Caco-2 (cell line): ENCODE measurements around the gene FBXO10. TPM values are rescaled to one million over a fixed set of nuclear protein-coding genes. Genes with fewer than 3 reads are reported as not detected.

ENCODE experiments used
- BruUV-seq: library from RNA; stranded (reverse); fragments of 400-500 nt; replicated peaks from 2 replicates; lab custom pipeline; 2021; lab: Mats Ljungman, UMichigan
- CTCF ChIA-PET: fragments of 300-600 bp; sonication (Branson Sonifier 250); formaldehyde crosslinking; loops from one replicate; lab custom pipeline; 2022; ENCODE audit warnings: antibody characterized with exemption; lab: Charles Lee
- POLR2A ChIA-PET: fragments of 300-600 bp; sonication (Branson Sonifier 250); formaldehyde crosslinking; loops from one replicate; lab custom pipeline; 2022; ENCODE audit warnings: antibody characterized with exemption; lab: Charles Lee
- DNase-seq, 2 experiments: peaks; one replicate each; pipeline versions ENCODE4 v3.0.0 to v3.0.0-alpha.2; 2020 to 2022
- H3K27me3 ChIP-seq: replicated peaks from 2 replicates; pipeline ENCODE4 v1.6.0; 2011; ENCODE audit warnings: low read length; ENCODE audit not compliant: control insufficient read depth, insufficient read depth
- H3K36me3 ChIP-seq: 2 replicates; pipeline ENCODE4 v1.5.1; 2011; ENCODE audit warnings: low read length; ENCODE audit not compliant: control insufficient read depth, insufficient read depth
- H3K4me1 ChIP-seq: fragments of 250-450 bp; sonication (Bioruptor Pico); 2 replicates; pipeline ENCODE4 v1.5.1; 2020; ENCODE audit warnings: mild to moderate bottlenecking
- H3K4me3 ChIP-seq: 2 replicates; pipeline ENCODE4 v1.5.1; 2011; ENCODE audit warnings: low read depth, mild to moderate bottlenecking, control low read depth, low read length
- H3K9me3 ChIP-seq: fragments of 250-450 bp; sonication (Bioruptor Pico); 2 replicates; pipeline ENCODE4 v1.5.1; 2020; ENCODE audit warnings: mild to moderate bottlenecking, moderate library complexity
- H3K27ac Mint-ChIP-seq: one replicate; pipeline ENCODE4 v1.8.0; 2022; ENCODE audit warnings: mixed read lengths; ENCODE audit not compliant: unreplicated experiment
- H3K27me3 Mint-ChIP-seq: one replicate; pipeline ENCODE4 v1.8.0; 2022; ENCODE audit warnings: mixed read lengths; ENCODE audit not compliant: insufficient read depth, unreplicated experiment
- H3K36me3 Mint-ChIP-seq: one replicate; pipeline ENCODE4 v1.8.0; 2022; ENCODE audit warnings: mild to moderate bottlenecking, mixed read lengths; ENCODE audit not compliant: insufficient read depth, unreplicated experiment
- H3K4me1 Mint-ChIP-seq: one replicate; pipeline ENCODE4 v1.8.0; 2022; ENCODE audit warnings: low read depth, mixed read lengths; ENCODE audit not compliant: unreplicated experiment
- H3K4me3 Mint-ChIP-seq: one replicate; pipeline ENCODE4 v1.8.0; 2022; ENCODE audit warnings: mild to moderate bottlenecking, moderate library complexity, mixed read lengths; ENCODE audit not compliant: unreplicated experiment
- H3K9me3 Mint-ChIP-seq: one replicate; pipeline ENCODE4 v1.8.0; 2022; ENCODE audit warnings: mixed read lengths; ENCODE audit not compliant: unreplicated experiment
- intact Hi-C: fragments of 100-400 bp; cut with micrococcal nuclease; formaldehyde crosslinking; loops from one replicate; pipeline ENCODE4 v1.10.0; 2022; ENCODE audit not compliant: unreplicated experiment
- total RNA-seq: library from RNA; stranded (reverse); gene quantifications from 2 replicates; pipeline ENCODE4 v1.2.3, GENCODE V29; 2022
- TF ChIP-seq, protein P1 (sequence below), 2 experiments: fragments of 200-600 bp in 1 of 2; IDR thresholded peaks; 1 replicate in 1 of 2; 2 replicates in 1 of 2; pipeline versions ENCODE4 v1.5.1 to v1.8.0; 2011 to 2022; ENCODE audit warnings: antibody characterized with exemption in 1 of 2, control low read depth in 1 of 2, inconsistent platforms in 1 of 2, low read depth in 1 of 2, low read length in 1 of 2, mild to moderate bottlenecking in 1 of 2, moderate library complexity in 1 of 2; ENCODE audit not compliant: insufficient read depth in 1 of 2, severe bottlenecking in 1 of 2, unreplicated experiment in 1 of 2

FBXO10 gene
- total RNA-seq, 1 experiment from 2014 or later: 6.9 TPM

DNA sequence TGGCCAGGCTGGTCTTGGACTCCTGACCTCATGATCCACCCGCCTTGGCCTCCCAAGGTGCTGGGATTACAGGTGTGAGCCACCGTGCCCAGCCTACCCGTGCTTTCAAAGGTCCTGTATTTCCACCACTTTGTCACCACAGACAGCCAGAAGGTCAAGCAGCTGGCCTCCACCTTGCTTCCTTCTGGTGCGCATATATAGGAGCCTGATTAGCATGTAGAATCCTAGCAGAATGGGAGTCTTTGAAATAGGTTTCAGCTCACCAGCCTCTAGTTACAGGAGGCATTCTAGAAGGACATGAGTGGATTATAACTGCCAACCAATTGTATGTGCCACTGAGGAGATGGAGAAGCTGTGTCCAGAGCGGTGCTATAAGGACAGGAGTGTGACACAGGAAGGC, 71.6 kb downstream of the FBXO10 start:
- H3K4me3 ChIP-seq: no peak overlapping the region
- no peaks in the 10 kb centered on the region for H3K4me1 Mint-ChIP-seq
- ChIA-PET POLR2A (no interaction called here), CTCF (no interaction called here)
- H3K27me3 ChIP-seq: no peaks in the 10 kb centered on the region
- no peaks in the 10 kb centered on the region for H3K9me3 Mint-ChIP-seq
- TF ChIP-seq, protein P1, sequence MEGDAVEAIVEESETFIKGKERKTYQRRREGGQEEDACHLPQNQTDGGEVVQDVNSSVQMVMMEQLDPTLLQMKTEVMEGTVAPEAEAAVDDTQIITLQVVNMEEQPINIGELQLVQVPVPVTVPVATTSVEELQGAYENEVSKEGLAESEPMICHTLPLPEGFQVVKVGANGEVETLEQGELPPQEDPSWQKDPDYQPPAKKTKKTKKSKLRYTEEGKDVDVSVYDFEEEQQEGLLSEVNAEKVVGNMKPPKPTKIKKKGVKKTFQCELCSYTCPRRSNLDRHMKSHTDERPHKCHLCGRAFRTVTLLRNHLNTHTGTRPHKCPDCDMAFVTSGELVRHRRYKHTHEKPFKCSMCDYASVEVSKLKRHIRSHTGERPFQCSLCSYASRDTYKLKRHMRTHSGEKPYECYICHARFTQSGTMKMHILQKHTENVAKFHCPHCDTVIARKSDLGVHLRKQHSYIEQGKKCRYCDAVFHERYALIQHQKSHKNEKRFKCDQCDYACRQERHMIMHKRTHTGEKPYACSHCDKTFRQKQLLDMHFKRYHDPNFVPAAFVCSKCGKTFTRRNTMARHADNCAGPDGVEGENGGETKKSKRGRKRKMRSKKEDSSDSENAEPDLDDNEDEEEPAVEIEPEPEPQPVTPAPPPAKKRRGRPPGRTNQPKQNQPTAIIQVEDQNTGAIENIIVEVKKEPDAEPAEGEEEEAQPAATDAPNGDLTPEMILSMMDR (IDR thresholded peaks at IDR 0.05; ENCODE audit: insufficient read depth in 1 of 2, low read depth in 1 of 2, low read length in 1 of 2, severe bottlenecking in 1 of 2, unreplicated experiment in 1 of 2): no peak
- intact Hi-C loops: no loop called here
- no peak overlapping the region for H3K27ac Mint-ChIP-seq
- H3K36me3 ChIP-seq: no peaks in the 10 kb centered on the region; the same call in none of the 2 replicates
- peaks cover 45% of the 10 kb centered on the region for H3K36me3 Mint-ChIP-seq
- no TSS peak for BruUV-seq
- no peak overlapping the region for H3K4me3 Mint-ChIP-seq
- DNase-seq: no peak
- H3K27me3 Mint-ChIP-seq: no peaks in the 10 kb centered on the region
- no peaks in the 10 kb centered on the region for H3K4me1 ChIP-seq
- H3K9me3 ChIP-seq: no peaks in the 10 kb centered on the region

- TF ChIP-seq, protein P1 (IDR thresholded peaks at IDR 0.05; ENCODE audit: insufficient read depth in 1 of 2, low read depth in 1 of 2, low read length in 1 of 2, severe bottlenecking in 1 of 2, unreplicated experiment in 1 of 2): no peak
- no TSS peak for BruUV-seq
- peaks cover 48% of the 10 kb centered on the region for H3K36me3 Mint-ChIP-seq
These were observed 72.4 kb downstream of the FBXO10 start for GRCh38 chr9:37503736-37504135.

GRCh38 chr9:37501957-37502596, 74.1 kb downstream of the FBXO10 start:
- no peak for DNase-seq
- TF ChIP-seq, protein P1 (IDR thresholded peaks at IDR 0.05; ENCODE audit: insufficient read depth in 1 of 2, low read depth in 1 of 2, low read length in 1 of 2, severe bottlenecking in 1 of 2, unreplicated experiment in 1 of 2): no peak
- CTCF ChIA-PET: no interaction called here
- Mint-ChIP-seq H3K9me3 (no peaks in the 10 kb centered on the region), H3K4me1 (no peaks in the 10 kb centered on the region), H3K4me3 (no peak overlapping the region), H3K36me3 (peaks cover 48% of the 10 kb centered on the region), H3K27ac (no peak overlapping the region), H3K27me3 (no peaks in the 10 kb centered on the region)
- POLR2A ChIA-PET: no interaction called here
- Histone ChIP-seq H3K4me1 (no peaks in the 10 kb centered on the region), H3K27me3 (no peaks in the 10 kb centered on the region), H3K4me3 (no peak overlapping the region), H3K36me3 (no peaks in the 10 kb centered on the region; the same call in none of the 2 replicates), H3K9me3 (no peaks in the 10 kb centered on the region)
- no TSS peak for BruUV-seq
- intact Hi-C loops: no loop called here

More at GRCh38 chr9:37503736-37504135, 72.4 kb downstream of the FBXO10 start:
- Histone ChIP-seq H3K9me3 (no peaks in the 10 kb centered on the region), H3K4me3 (no peak overlapping the region), H3K27me3 (no peaks in the 10 kb centered on the region), H3K36me3 (no peaks in the 10 kb centered on the region; the same call in none of the 2 replicates), H3K4me1 (no peaks in the 10 kb centered on the region)
- Mint-ChIP-seq H3K27me3 (no peaks in the 10 kb centered on the region), H3K27ac (no peak overlapping the region), H3K4me3 (no peak overlapping the region), H3K9me3 (no peaks in the 10 kb centered on the region), H3K4me1 (no peaks in the 10 kb centered on the region)
- DNase-seq: no peak
- CTCF ChIA-PET: no interaction called here
- POLR2A ChIA-PET: no interaction called here
- intact Hi-C loops: no loop called here
